Measurements from ENCODE around the gene AQP9. TPM values are rescaled to one million over a fixed set of nuclear protein-coding genes. Genes with fewer than 3 reads are reported as not detected.
"Not testable (repeated sequence)": the region's sequence is repeated elsewhere in the genome, so short reads cannot be mapped to it uniquely, and the experiment has no call there.

Gene AQP9
- total and polyA plus RNA-seq, 8 donors, result 0.05 to 2.5 (median 0.29) TPM

DNA sequence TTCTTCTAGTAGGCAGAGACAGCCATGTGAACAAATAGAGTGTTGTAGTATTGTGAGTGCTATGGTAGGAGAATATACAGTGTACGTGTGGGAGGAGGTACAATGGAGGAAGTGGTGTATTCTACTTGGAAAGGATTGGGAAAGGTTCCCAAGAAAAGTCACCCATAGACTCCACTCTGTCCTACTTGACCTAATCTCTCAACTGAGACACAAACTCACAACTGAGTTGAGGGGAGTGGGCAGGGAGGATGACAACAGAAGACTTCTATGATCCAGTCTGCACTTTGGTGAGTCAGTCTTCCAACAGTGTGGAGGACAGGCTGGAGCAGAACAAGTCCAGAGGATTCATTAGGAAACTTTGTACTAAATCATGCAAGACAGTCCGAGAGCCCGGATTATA lies 28.8 kb upstream of the AQP9 start:
- no peak overlapping the region for H3K27ac ChIP-seq
- TF ChIP-seq, protein P1, sequence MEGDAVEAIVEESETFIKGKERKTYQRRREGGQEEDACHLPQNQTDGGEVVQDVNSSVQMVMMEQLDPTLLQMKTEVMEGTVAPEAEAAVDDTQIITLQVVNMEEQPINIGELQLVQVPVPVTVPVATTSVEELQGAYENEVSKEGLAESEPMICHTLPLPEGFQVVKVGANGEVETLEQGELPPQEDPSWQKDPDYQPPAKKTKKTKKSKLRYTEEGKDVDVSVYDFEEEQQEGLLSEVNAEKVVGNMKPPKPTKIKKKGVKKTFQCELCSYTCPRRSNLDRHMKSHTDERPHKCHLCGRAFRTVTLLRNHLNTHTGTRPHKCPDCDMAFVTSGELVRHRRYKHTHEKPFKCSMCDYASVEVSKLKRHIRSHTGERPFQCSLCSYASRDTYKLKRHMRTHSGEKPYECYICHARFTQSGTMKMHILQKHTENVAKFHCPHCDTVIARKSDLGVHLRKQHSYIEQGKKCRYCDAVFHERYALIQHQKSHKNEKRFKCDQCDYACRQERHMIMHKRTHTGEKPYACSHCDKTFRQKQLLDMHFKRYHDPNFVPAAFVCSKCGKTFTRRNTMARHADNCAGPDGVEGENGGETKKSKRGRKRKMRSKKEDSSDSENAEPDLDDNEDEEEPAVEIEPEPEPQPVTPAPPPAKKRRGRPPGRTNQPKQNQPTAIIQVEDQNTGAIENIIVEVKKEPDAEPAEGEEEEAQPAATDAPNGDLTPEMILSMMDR (IDR thresholded peaks at IDR 0.05), result no peak
- H3K4me3 ChIP-seq, result no peak overlapping the region
- ATAC-seq, result no peak
- no peaks in the 10 kb centered on the region for H3K27me3 ChIP-seq
- no peak for FAIRE-seq
- H3K4me1 ChIP-seq, result peaks cover 0 to 3% (median 0%) of the 10 kb centered on the region in 3 donors
- no peaks in the 10 kb centered on the region for H3K9me3 ChIP-seq
- no peaks in the 10 kb centered on the region for H3K36me3 ChIP-seq
- WGBS, 2 donors, result 79 to 90% methylated on average over 3 of the region's 3 CpGs
- intact Hi-C loops (cut with DNase I), result no loop called here
- no peak for DNase-seq

DNA sequence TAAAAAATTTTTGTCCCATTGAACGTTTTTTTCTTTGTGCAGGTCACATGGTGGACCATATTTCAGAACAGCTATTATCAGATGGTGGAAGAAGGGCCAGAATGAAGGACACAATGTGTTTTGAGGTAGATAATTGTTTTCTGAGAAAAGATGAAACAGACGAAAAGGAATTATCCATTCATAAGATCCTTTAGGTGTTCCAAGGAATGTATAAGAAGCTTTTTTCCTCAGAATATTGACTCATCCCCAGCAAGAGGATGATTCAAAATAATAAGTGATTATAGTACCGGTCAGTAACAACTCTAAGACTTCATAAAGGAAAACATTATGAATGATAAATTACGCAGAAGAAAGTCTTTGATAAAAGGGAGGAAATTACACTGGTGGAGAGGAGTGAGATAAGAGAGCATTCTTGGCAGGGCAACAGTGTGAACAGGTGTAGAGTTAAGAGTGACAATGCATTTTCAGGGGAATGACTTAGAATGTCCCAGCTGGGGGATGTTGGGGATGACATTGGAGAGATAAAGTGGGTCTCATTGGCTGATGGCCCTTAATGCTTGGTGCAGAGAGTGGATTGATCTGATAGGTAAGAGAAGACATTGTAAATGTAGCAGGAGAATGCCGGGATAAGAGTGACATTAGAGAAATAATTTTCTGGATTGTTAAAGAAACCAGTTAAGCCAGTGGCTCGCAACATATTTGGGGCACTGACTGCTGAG lies 27.0 kb upstream of the AQP9 start:
- intact Hi-C loops (cut with DNase I), result no loop called here
- H3K4me3 ChIP-seq, result no peak overlapping the region
- H3K27me3 ChIP-seq, result no peaks in the 10 kb centered on the region
- no peaks in the 10 kb centered on the region for H3K9me3 ChIP-seq
- FAIRE-seq (no peak), ATAC-seq (peak; percentile 46 to 82 (median 80)), DNase-seq (no peak)
- peaks cover 0 to 3% (median 0%) of the 10 kb centered on the region in 3 donors for H3K4me1 ChIP-seq
- H3K36me3 ChIP-seq, result no peaks in the 10 kb centered on the region
- TF ChIP-seq, protein P1 (IDR thresholded peaks at IDR 0.05), result no peak
- no peak overlapping the region for H3K27ac ChIP-seq
- WGBS, 2 donors, result 17 to 18% methylated on average over 6 of the region's 6 CpGs

DNA sequence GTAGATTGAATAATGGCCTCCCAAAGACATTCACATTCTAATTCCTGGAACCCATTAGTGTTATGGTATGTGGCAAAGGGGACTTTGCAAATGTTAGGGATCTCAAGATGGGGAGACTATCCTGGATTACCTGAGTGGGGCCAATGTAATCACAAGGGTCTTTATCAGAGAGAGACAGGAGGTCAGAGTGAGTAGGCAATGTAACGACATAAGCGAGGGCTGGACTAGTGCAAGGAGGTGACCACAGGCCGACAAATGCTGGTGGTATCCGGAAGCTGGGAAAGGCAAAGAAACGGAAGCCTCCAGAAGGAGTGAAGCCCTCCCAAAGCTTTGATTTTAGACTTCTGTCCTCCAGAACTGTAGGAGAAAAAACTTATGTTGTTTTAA lies 26.5 kb upstream of the AQP9 start:
- H3K36me3 ChIP-seq, result no peaks in the 10 kb centered on the region
- H3K4me1 ChIP-seq, result peaks cover 0 to 3% (median 0%) of the 10 kb centered on the region in 3 donors
- 89 to 91% methylated on average over 5 of the region's 5 CpGs for WGBS, 2 donors
- TF ChIP-seq, protein P1 (IDR thresholded peaks at IDR 0.05), result no peak
- DNase-seq (no peak), ATAC-seq (no peak), FAIRE-seq (no peak)
- H3K9me3 ChIP-seq, result no peaks in the 10 kb centered on the region
- H3K4me3 ChIP-seq, result no peak overlapping the region
- H3K27me3 ChIP-seq, result no peaks in the 10 kb centered on the region
- no peak overlapping the region for H3K27ac ChIP-seq
- intact Hi-C loops (cut with DNase I), result no loop called here

DNA sequence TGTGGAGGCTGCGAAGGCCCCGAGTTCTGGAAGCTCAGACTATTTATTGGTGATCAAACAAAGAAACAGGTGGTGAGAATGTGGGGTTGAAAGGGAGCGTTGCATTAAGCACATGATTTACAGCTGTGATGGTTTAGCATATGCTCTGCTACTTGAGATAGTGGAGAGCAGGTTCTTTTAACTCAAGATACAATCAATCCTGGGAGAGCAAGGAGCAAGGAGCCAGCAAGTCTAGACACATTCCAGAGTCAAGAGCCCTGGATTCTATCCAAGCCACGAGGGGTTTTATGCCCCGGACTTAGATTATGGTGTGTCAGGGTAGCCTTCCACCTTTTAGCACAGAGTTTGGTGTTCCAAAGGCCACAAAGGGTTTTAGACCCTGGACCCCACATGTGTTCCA lies 24.8 kb upstream of the AQP9 start:
- DNase-seq; H3K9me3 ChIP-seq; H3K4me3 ChIP-seq; H3K36me3 ChIP-seq; H3K4me1 ChIP-seq; ATAC-seq; H3K27ac ChIP-seq; intact Hi-C loops (cut with DNase I); H3K27me3 ChIP-seq; FAIRE-seq: not testable (repeated sequence)
- WGBS, 2 donors, result 48 to 53% methylated on average over 5 of the region's 5 CpGs

DNA sequence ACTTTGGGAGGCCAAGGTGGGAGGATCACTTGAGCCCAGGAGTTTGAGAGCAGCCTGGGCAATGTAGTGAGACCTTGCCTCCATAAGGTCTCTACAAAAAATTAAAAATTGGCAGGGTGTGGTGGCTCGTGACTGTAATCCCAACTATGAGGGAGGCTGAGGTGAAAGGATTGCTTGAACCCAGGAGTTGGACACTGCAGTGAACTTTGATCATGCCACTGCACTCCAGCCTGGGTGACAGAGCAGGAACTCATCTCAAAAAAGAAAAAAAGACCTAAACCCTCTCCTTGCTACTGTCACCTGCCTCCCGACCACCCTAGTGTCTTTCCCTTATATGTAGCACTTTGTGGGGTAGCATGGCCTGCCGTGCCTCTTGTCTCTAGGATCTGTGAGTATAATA lies 23.8 kb upstream of the AQP9 start:
- no peak for ATAC-seq
- intact Hi-C loops (cut with DNase I), result no loop called here

More for the DNA sequence above, 23.8 kb upstream of the AQP9 start:
- no peaks in the 10 kb centered on the region for H3K9me3 ChIP-seq
- peaks cover 0 to 3% (median 0%) of the 10 kb centered on the region in 3 donors for H3K4me1 ChIP-seq
- no peak overlapping the region for H3K27ac ChIP-seq
- no peaks in the 10 kb centered on the region for H3K27me3 ChIP-seq
- FAIRE-seq, result no peak
- H3K4me3 ChIP-seq, result no peak overlapping the region
- no peak for DNase-seq
- 70 to 72% methylated on average over 3 of the region's 3 CpGs for WGBS, 2 donors
- TF ChIP-seq, protein P1 (IDR thresholded peaks at IDR 0.05), result no peak
- no peaks in the 10 kb centered on the region for H3K36me3 ChIP-seq

All from pancreas (tissue), 10 donors.